ENCODE measurements around the gene CDC27. TPM values are rescaled to one million over a fixed set of nuclear protein-coding genes. Genes with fewer than 3 reads are reported as not detected.
A peak's percentile ranks its signal among the peaks of the same experiment; 100 is the strongest.
"Not testable (repeated sequence)": the region's sequence is repeated elsewhere in the genome, so short reads cannot be mapped to it uniquely, and the experiment has no call there.

Gene CDC27
- total RNA-seq, 1 donor from 2014 or later = 72.1 TPM

GRCh38 chr17:47190770-47191169 lies 1.7 kb upstream of the CDC27 start:
- H3K9me3 ChIP-seq = no peaks in the 10 kb centered on the region
- H3K4me1 ChIP-seq = peaks cover 20% of the 10 kb centered on the region
- no peak overlapping the region for H3K27ac ChIP-seq
- TF ChIP-seq CTCF (IDR thresholded peaks at IDR 0.05) = no peak
- H3K36me3 ChIP-seq = no peaks in the 10 kb centered on the region
- no peaks in the 10 kb centered on the region for H3K27me3 ChIP-seq
- ATAC-seq (no peak), DNase-seq (no peak)
- intact Hi-C loops (cut with DNase I) = no loop called here
- no peak overlapping the region for H3K4me3 ChIP-seq

GRCh38 chr17:47190243-47190642 lies 1.1 kb upstream of the CDC27 start:
- H3K9me3 ChIP-seq = no peaks in the 10 kb centered on the region
- peaks cover 26% of the 10 kb centered on the region for H3K4me1 ChIP-seq
- no peak overlapping the region for H3K4me3 ChIP-seq
- ATAC-seq (no peak), DNase-seq (no peak)
- TF ChIP-seq CTCF (IDR thresholded peaks at IDR 0.05) = no peak
- intact Hi-C loops (cut with DNase I) = no loop called here
- H3K36me3 ChIP-seq = no peaks in the 10 kb centered on the region
- no peaks in the 10 kb centered on the region for H3K27me3 ChIP-seq
- no peak overlapping the region for H3K27ac ChIP-seq

GRCh38 chr17:47189732-47190237 lies 690 bp upstream of the CDC27 start:
- H3K36me3 ChIP-seq = no peaks in the 10 kb centered on the region
- DNase-seq = no peak
- TF ChIP-seq CTCF (IDR thresholded peaks at IDR 0.05) = no peak
- ATAC-seq = no peak
- peaks cover 28% of the 10 kb centered on the region for H3K4me1 ChIP-seq
- peak overlapping the region; percentile 33 for H3K27ac ChIP-seq
- intact Hi-C loops (cut with DNase I) = no loop called here
- H3K4me3 ChIP-seq = peak overlapping the region; percentile 83
- H3K27me3 ChIP-seq = no peaks in the 10 kb centered on the region
- no peaks in the 10 kb centered on the region for H3K9me3 ChIP-seq

GRCh38 chr17:47188271-47188875 lies 722 bp downstream of the CDC27 start:
- no peak for TF ChIP-seq CTCF (IDR thresholded peaks at IDR 0.05)
- intact Hi-C loops (cut with DNase I) = no loop called here
- no peak for DNase-seq
- peak overlapping the region; percentile 83 for H3K4me3 ChIP-seq
- peak overlapping the region; percentile 89 for H3K27ac ChIP-seq
- H3K27me3 ChIP-seq = no peaks in the 10 kb centered on the region
- no peaks in the 10 kb centered on the region for H3K9me3 ChIP-seq
- no peak for ATAC-seq
- no peaks in the 10 kb centered on the region for H3K36me3 ChIP-seq
- peaks cover 30% of the 10 kb centered on the region for H3K4me1 ChIP-seq

GRCh38 chr17:47184681-47185080 lies 4.4 kb downstream of the CDC27 start:
- Histone ChIP-seq H3K4me3 (no peak overlapping the region), H3K27me3 (no peaks in the 10 kb centered on the region), H3K4me1 (peaks cover 38% of the 10 kb centered on the region), H3K9me3 (no peaks in the 10 kb centered on the region), H3K27ac (no peak overlapping the region), H3K36me3 (peaks cover 13% of the 10 kb centered on the region)
- no peak for TF ChIP-seq CTCF (IDR thresholded peaks at IDR 0.05)
- DNase-seq = no peak
- intact Hi-C loops (cut with DNase I) = no loop called here
- ATAC-seq = no peak

- H3K36me3 ChIP-seq = peaks cover 32% of the 10 kb centered on the region
- H3K4me3 ChIP-seq; H3K27me3 ChIP-seq; ATAC-seq; intact Hi-C loops (cut with DNase I); H3K9me3 ChIP-seq; H3K27ac ChIP-seq; DNase-seq: not testable (repeated sequence)
- H3K4me1 ChIP-seq = peaks cover 20% of the 10 kb centered on the region
These were observed 8.1 kb downstream of the CDC27 start for GRCh38 chr17:47180988-47181387.

Data from upper lobe of right lung (tissue), 1 donor.